WTC11 (cell line): ENCODE data around the gene RIPPLY2.

Source experiments
- FOXJ3 ChIP-seq: sonication (generic); formaldehyde crosslinking; IDR thresholded peaks from 2 replicates; pipeline ENCODE4 v1.9.0; 2021; ENCODE audit warnings: missing genetic modification reagents, mild to moderate bottlenecking, borderline replicate concordance
- ZNF423 ChIP-seq: fragments of 250-450 bp; sonication (Bioruptor Pico); IDR thresholded peaks from 2 replicates; pipeline ENCODE4 v2.1.2; 2022; ENCODE audit warnings: mild to moderate bottlenecking, moderate library complexity
- TF ChIP-seq, protein P1 (sequence below): fragments of 200-600 bp; IDR thresholded peaks from 2 replicates; pipeline ENCODE4 v1.8.0; 2022; ENCODE audit warnings: antibody characterized with exemption
- TF ChIP-seq, protein P2 (sequence below): sonication (generic); formaldehyde crosslinking; conservative IDR thresholded peaks from 2 replicates; pipeline ENCODE4 v1.8.1; 2022; ENCODE audit warnings: mild to moderate bottlenecking, missing genetic modification reagents

DNA sequence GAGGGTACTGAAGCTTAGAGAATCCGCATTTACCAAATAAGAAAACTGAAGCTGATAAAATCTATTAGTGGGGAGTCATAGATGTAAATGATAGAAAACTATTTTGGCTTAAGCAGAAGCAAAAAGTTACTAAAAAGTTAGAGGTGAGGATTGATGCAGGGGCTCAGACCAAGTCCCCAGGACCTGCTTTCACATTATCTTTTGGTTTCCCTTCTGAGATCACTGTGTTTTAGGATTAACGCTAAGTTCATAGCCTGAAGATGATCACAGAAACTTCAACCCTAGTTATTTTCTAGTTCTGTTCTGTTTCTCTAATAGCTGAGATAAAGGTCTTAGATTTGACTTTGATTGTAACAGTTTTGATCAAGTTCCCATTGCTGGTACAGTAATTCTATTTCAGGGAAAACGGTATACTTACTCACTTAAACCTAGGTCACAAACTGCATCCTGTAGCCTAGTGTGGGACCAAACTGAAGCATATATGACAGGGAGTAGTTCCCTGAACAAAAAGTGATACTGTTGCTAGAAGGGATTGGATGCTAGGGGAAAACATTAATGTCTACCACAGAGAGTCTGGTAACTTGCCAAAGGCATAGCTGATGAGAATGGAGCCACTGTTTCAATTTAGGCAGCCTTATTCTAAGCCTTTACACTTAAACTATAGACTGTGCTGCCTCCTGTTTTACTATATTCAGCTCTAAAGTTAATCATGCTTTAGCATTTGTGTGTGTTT is 19.4 kb downstream of the RIPPLY2 start:
- TF ChIP-seq ZNF423 (CRISPR knock-in tag) (no peak), FOXJ3 (CRISPR knock-in tag) (no peak)
- TF ChIP-seq, protein P1, sequence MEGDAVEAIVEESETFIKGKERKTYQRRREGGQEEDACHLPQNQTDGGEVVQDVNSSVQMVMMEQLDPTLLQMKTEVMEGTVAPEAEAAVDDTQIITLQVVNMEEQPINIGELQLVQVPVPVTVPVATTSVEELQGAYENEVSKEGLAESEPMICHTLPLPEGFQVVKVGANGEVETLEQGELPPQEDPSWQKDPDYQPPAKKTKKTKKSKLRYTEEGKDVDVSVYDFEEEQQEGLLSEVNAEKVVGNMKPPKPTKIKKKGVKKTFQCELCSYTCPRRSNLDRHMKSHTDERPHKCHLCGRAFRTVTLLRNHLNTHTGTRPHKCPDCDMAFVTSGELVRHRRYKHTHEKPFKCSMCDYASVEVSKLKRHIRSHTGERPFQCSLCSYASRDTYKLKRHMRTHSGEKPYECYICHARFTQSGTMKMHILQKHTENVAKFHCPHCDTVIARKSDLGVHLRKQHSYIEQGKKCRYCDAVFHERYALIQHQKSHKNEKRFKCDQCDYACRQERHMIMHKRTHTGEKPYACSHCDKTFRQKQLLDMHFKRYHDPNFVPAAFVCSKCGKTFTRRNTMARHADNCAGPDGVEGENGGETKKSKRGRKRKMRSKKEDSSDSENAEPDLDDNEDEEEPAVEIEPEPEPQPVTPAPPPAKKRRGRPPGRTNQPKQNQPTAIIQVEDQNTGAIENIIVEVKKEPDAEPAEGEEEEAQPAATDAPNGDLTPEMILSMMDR = no peak
- TF ChIP-seq, protein P2, sequence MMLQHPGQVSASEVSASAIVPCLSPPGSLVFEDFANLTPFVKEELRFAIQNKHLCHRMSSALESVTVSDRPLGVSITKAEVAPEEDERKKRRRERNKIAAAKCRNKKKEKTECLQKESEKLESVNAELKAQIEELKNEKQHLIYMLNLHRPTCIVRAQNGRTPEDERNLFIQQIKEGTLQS (CRISPR knock-in tag) = no peak
